ENCODE data around the gene PDIA5. TPM values are rescaled to one million over a fixed set of nuclear protein-coding genes. Genes with fewer than 3 reads are reported as not detected.

Gene PDIA5
- total RNA-seq, 4 donors from 2014 or later, result 3.6 to 38.1 (median 25.1) TPM

DNA sequence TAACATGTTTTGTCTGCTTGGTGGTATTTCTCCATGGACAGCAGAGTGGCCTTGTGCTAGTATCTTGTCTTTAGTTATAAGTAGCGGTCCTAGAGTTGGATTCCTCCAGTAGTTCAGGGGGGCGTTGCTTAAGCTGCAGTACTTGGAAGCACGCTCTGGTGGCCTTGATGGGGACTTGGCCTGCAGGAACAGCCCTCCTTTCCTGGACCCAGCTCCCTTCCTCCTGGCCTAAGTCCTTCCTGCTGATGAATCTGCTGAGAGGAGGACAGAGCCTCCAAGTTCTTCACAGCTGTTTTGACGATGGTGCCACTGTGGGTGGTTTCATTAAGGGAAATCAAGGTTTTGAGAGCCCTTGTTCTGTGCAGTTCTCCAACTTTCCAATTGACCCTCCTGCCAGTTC, 96.3 kb downstream of the PDIA5 start:
- H3K27me3 ChIP-seq, result no peaks in the 10 kb centered on the region
- no peak for DNase-seq
- no peaks in the 10 kb centered on the region for H3K36me3 ChIP-seq
- intact Hi-C loops (cut with DNase I; ENCODE audit: low total_unique reads), result no loop called here
- no peak overlapping the region for H3K27ac ChIP-seq
- no peaks in the 10 kb centered on the region for H3K9me3 ChIP-seq
- TF ChIP-seq, protein P1, sequence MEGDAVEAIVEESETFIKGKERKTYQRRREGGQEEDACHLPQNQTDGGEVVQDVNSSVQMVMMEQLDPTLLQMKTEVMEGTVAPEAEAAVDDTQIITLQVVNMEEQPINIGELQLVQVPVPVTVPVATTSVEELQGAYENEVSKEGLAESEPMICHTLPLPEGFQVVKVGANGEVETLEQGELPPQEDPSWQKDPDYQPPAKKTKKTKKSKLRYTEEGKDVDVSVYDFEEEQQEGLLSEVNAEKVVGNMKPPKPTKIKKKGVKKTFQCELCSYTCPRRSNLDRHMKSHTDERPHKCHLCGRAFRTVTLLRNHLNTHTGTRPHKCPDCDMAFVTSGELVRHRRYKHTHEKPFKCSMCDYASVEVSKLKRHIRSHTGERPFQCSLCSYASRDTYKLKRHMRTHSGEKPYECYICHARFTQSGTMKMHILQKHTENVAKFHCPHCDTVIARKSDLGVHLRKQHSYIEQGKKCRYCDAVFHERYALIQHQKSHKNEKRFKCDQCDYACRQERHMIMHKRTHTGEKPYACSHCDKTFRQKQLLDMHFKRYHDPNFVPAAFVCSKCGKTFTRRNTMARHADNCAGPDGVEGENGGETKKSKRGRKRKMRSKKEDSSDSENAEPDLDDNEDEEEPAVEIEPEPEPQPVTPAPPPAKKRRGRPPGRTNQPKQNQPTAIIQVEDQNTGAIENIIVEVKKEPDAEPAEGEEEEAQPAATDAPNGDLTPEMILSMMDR (IDR thresholded peaks at IDR 0.05), result no peak
- TF ChIP-seq POLR2A (IDR thresholded peaks at IDR 0.05), result no peak
- H3K4me3 ChIP-seq, result no peak overlapping the region
- no peaks in the 10 kb centered on the region for H3K4me1 ChIP-seq

GRCh38 chr3:123165163-123165562, 98.3 kb downstream of the PDIA5 start:
- Histone ChIP-seq H3K27me3 (no peaks in the 10 kb centered on the region), H3K36me3 (no peaks in the 10 kb centered on the region), H3K9me3 (no peaks in the 10 kb centered on the region), H3K4me3 (no peak overlapping the region), H3K4me1 (no peaks in the 10 kb centered on the region), H3K27ac (no peak overlapping the region)
- intact Hi-C loops (cut with DNase I; ENCODE audit: low total_unique reads), result no loop called here
- DNase-seq, result no peak
- no peak for TF ChIP-seq POLR2A (IDR thresholded peaks at IDR 0.05)
- TF ChIP-seq, protein P1 (IDR thresholded peaks at IDR 0.05), result no peak

GRCh38 chr3:123167686-123168085, 100.9 kb downstream of the PDIA5 start:
- no peaks in the 10 kb centered on the region for H3K27me3 ChIP-seq
- H3K4me3 ChIP-seq, result no peak overlapping the region
- no peak for DNase-seq
- no peak overlapping the region for H3K27ac ChIP-seq
- H3K9me3 ChIP-seq, result no peaks in the 10 kb centered on the region
- intact Hi-C loops (cut with DNase I; ENCODE audit: low total_unique reads), result no loop called here
- TF ChIP-seq, protein P1 (IDR thresholded peaks at IDR 0.05), result no peak
- no peak for TF ChIP-seq POLR2A (IDR thresholded peaks at IDR 0.05)
- H3K36me3 ChIP-seq, result no peaks in the 10 kb centered on the region
- H3K4me1 ChIP-seq, result no peaks in the 10 kb centered on the region

GRCh38 chr3:123168122-123168521, 101.3 kb downstream of the PDIA5 start:
- Histone ChIP-seq H3K4me3 (no peak overlapping the region), H3K27me3 (no peaks in the 10 kb centered on the region), H3K27ac (no peak overlapping the region), H3K9me3 (no peaks in the 10 kb centered on the region), H3K4me1 (no peaks in the 10 kb centered on the region), H3K36me3 (no peaks in the 10 kb centered on the region)
- DNase-seq, result no peak
- intact Hi-C loops (cut with DNase I; ENCODE audit: low total_unique reads), result no loop called here
- TF ChIP-seq POLR2A (IDR thresholded peaks at IDR 0.05), result no peak
- TF ChIP-seq, protein P1 (IDR thresholded peaks at IDR 0.05), result no peak

DNA sequence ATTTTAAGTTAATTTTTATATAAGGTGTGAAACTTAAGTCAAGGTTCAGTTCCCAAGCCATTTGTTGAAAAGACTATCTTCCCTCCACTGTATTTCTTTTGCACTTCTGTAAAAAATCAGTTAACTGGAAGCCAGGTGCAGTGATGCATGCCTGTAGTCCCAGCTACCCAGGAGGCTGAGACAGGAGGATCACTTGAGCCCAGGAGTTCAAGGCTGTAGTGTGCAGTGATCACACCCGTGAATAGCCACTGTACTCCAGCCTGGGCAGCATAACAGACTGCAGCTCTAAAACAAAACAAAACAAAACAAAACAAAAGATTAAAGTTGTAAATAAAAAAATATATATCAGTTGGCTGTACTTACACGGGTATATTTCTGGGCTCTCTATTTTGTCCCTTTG, 101.8 kb downstream of the PDIA5 start:
- no peaks in the 10 kb centered on the region for H3K4me1 ChIP-seq
- no peaks in the 10 kb centered on the region for H3K27me3 ChIP-seq
- intact Hi-C loops (cut with DNase I; ENCODE audit: low total_unique reads), result no loop called here
- no peaks in the 10 kb centered on the region for H3K9me3 ChIP-seq
- H3K27ac ChIP-seq, result no peak overlapping the region
- no peak overlapping the region for H3K4me3 ChIP-seq
- H3K36me3 ChIP-seq, result no peaks in the 10 kb centered on the region
- TF ChIP-seq, protein P1 (IDR thresholded peaks at IDR 0.05), result no peak
- TF ChIP-seq POLR2A (IDR thresholded peaks at IDR 0.05), result no peak
- DNase-seq, result no peak
